RCC 7860 (cell line): ENCODE results near the gene DTX3.

Experiments
- DNase-seq: peaks from one replicate; pipeline ENCODE4 v3.0.0-alpha.2; 2015; ENCODE audit warnings: low spot score
- FAIRE-seq: peaks from 2 replicates; lab custom pipeline; 2012; peaks lifted over from hg19 to GRCh38; lab: Jason Lieb, UNC

The DTX3 gene

GRCh38 chr12:57619434-57620244, 15.0 kb downstream of the DTX3 start:
- DNase-seq: no peak
- no peak for FAIRE-seq

GRCh38 chr12:57620245-57620935, 15.8 kb downstream of the DTX3 start:
- no peak for DNase-seq
- no peak for FAIRE-seq

- DNase-seq (no peak), FAIRE-seq (no peak)
Measured at GRCh38 chr12:57620936-57621496, 16.4 kb downstream of the DTX3 start.

- DNase-seq: no peak
Measured at GRCh38 chr12:57621497-57622292, 17.1 kb downstream of the DTX3 start.

GRCh38 chr12:57622293-57623245, 17.9 kb downstream of the DTX3 start:
- FAIRE-seq (no peak), DNase-seq (no peak)

More at GRCh38 chr12:57621497-57622292, 17.1 kb downstream of the DTX3 start:
- FAIRE-seq: no peak

- FAIRE-seq (no peak), DNase-seq (no peak)
Measured at GRCh38 chr12:57623385-57623784, 18.8 kb downstream of the DTX3 start.

GRCh38 chr12:57623811-57624390, 19.3 kb downstream of the DTX3 start:
- FAIRE-seq: no peak

GRCh38 chr12:57624441-57625220, 20.0 kb downstream of the DTX3 start:
- DNase-seq (no peak), FAIRE-seq (no peak)

More at GRCh38 chr12:57623811-57624390, 19.3 kb downstream of the DTX3 start:
- DNase-seq: no peak

- DNase-seq: no peak
Measured at GRCh38 chr12:57625261-57626032, 20.8 kb downstream of the DTX3 start.

GRCh38 chr12:57626111-57626920, 21.7 kb downstream of the DTX3 start:
- DNase-seq (no peak), FAIRE-seq (no peak)

More at GRCh38 chr12:57625261-57626032, 20.8 kb downstream of the DTX3 start:
- FAIRE-seq: no peak

GRCh38 chr12:57626921-57627445, 22.4 kb downstream of the DTX3 start:
- no peak for FAIRE-seq
- no peak for DNase-seq

GRCh38 chr12:57627501-57628279, 23.1 kb downstream of the DTX3 start:
- DNase-seq: no peak
- FAIRE-seq: no peak

GRCh38 chr12:57628280-57629191, 23.9 kb downstream of the DTX3 start:
- DNase-seq: no peak
- no peak for FAIRE-seq

GRCh38 chr12:57629897-57630471, 25.4 kb downstream of the DTX3 start:
- DNase-seq (no peak), FAIRE-seq (no peak)
